C4-2B (cell line): ENCODE measurements around the gene TM7SF3.

ENCODE experiments used
- ZFX ChIP-seq: fragments of 450-650 bp; IDR thresholded peaks from 2 replicates; pipeline ENCODE4 v1.6.1; 2017
- TF ChIP-seq, protein P1 (sequence below): fragments of 450-650 bp; conservative IDR thresholded peaks from 2 replicates; pipeline ENCODE4 v1.5.1; 2017; ENCODE audit warnings: mild to moderate bottlenecking

DNA sequence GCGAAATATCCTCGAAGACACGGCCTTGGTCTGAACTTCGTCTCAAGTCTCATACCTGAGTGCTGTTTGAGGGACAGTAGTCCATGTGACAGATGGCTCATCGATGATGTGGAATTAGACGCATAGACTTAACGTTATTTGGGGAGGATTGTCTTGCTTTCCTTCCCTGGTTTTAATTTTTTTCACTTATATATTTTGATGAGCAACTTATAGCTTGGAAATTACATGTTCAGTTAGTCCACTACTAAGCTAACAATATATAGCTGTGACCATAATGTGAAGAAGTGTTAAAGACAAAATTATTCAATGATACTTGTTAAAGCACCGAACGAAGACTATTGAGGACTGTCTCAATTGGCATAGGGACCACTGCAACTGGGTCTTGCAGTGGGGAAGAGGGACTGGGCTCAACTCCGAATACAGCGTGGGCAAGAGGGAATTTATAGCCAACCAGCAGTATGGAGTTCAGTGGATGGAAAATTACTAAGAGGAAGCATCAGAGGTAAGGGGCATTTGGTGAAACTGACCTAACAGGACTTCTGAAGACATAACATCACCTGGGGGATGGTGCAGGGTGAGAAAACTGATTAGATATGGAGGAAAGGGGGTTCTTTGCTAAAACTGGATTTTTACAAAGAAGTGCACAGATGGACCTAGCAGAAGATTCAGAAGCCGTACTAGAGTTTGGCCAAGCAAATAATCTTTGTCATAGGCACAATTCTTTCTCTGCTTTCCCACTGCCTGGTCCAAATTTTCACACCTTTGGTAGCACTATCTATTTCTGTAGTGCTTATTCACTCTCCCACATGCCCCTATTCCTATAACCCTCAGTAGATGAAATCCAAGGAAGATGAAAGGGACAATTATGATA, 910 bp upstream of the TM7SF3 start:
- TF ChIP-seq, protein P1, sequence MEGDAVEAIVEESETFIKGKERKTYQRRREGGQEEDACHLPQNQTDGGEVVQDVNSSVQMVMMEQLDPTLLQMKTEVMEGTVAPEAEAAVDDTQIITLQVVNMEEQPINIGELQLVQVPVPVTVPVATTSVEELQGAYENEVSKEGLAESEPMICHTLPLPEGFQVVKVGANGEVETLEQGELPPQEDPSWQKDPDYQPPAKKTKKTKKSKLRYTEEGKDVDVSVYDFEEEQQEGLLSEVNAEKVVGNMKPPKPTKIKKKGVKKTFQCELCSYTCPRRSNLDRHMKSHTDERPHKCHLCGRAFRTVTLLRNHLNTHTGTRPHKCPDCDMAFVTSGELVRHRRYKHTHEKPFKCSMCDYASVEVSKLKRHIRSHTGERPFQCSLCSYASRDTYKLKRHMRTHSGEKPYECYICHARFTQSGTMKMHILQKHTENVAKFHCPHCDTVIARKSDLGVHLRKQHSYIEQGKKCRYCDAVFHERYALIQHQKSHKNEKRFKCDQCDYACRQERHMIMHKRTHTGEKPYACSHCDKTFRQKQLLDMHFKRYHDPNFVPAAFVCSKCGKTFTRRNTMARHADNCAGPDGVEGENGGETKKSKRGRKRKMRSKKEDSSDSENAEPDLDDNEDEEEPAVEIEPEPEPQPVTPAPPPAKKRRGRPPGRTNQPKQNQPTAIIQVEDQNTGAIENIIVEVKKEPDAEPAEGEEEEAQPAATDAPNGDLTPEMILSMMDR: no peak
- no peak for TF ChIP-seq ZFX
